ENCODE measurements around the gene DACH1. TPM values are rescaled to one million over a fixed set of nuclear protein-coding genes. Genes with fewer than 3 reads are reported as not detected.

The DACH1 gene
- total and polyA plus RNA-seq, 2 of the 8 experiments (the other 6 are each of a cell fraction or from before 2014, with no cell fraction given), result 0.12 to 0.67 TPM

GRCh38 chr13:71597150-71597549, 269.9 kb downstream of the DACH1 start:
- Histone ChIP-seq H3K18ac (ENCODE audit: extremely low read depth, low read length) (no peak overlapping the region), H3K4me3 (ENCODE audit: extremely low read depth in 1 of 4, insufficient read depth in 2 of 4, low read depth in 3 of 4, low read length in 4 of 4) (no peak overlapping the region), H2BK20ac (ENCODE audit: low read length) (no peak overlapping the region), H3K23ac (ENCODE audit: insufficient read length) (no peak overlapping the region), H4K8ac (ENCODE audit: extremely low read depth, insufficient read depth, low read length) (no peak overlapping the region), H3K9me3 (ENCODE audit: insufficient read depth in 2 of 2, low read depth in 1 of 2, low read length in 1 of 2) (no peaks in the 10 kb centered on the region), H2BK15ac (ENCODE audit: low read length) (no peak overlapping the region), H4K91ac (replicated peaks; ENCODE audit: insufficient read length, low read length) (no peak overlapping the region), H3K9ac (replicated peaks in 1 of 4; ENCODE audit: extremely low read depth in 1 of 4, low read depth in 3 of 4, low read length in 3 of 4) (no peak overlapping the region), H2BK5ac (ENCODE audit: low read depth, low read length) (no peak overlapping the region), H3K4ac (replicated peaks; ENCODE audit: insufficient read length, low read depth, low read length) (no peak overlapping the region), H3K14ac (ENCODE audit: insufficient read length) (no peak overlapping the region), H3K23me2 (ENCODE audit: low read depth, low read length) (no peaks in the 10 kb centered on the region), H3K27ac (ENCODE audit: low read depth, low read length) (no peak overlapping the region), H2BK120ac (replicated peaks; ENCODE audit: low read depth, low read length) (no peak overlapping the region), H2BK12ac (ENCODE audit: low read depth, low read length) (no peak overlapping the region), H3K79me1 (ENCODE audit: low read depth, low read length) (no peaks in the 10 kb centered on the region), H3K27me3 (replicated peaks in 1 of 4; ENCODE audit: control insufficient read depth in 3 of 4, extremely low read depth in 1 of 4, insufficient read depth in 3 of 4, low read length in 3 of 4) (no peaks in the 10 kb centered on the region), H3K4me2 (ENCODE audit: insufficient read depth in 1 of 2, low read depth in 2 of 2, low read length in 2 of 2) (no peak overlapping the region), H4K20me1 (replicated peaks in 1 of 2; ENCODE audit: control insufficient read depth in 1 of 2, insufficient read depth in 2 of 2, low read length in 2 of 2) (no peaks in the 10 kb centered on the region), H3K4me1 (replicated peaks in 1 of 4; ENCODE audit: control insufficient read depth in 3 of 4, insufficient read depth in 4 of 4, low read length in 3 of 4) (no peaks in the 10 kb centered on the region), H3K79me2 (ENCODE audit: control insufficient read depth in 1 of 2, insufficient read depth in 2 of 2, low read length in 2 of 2) (no peaks in the 10 kb centered on the region), H2AK5ac (ENCODE audit: low read depth, low read length) (no peak overlapping the region), H3K36me3 (ENCODE audit: control insufficient read depth in 2 of 4, insufficient read depth in 4 of 4, low read length in 3 of 4) (no peaks in the 10 kb centered on the region), H4K5ac (ENCODE audit: insufficient read length, low read depth, low read length) (no peak overlapping the region), H3K56ac (replicated peaks; ENCODE audit: insufficient read length, low read depth, low read length) (no peak overlapping the region), H2AFZ (ENCODE audit: low read length) (no peak overlapping the region)
- FAIRE-seq (no peak), DNase-seq (ENCODE audit: low read depth in 1 of 2, low spot score in 2 of 2) (no peak)
- 89% methylated on average over 1 of the region's 1 CpG; no CpG with 5 or more reads in 1 of the 2 experiments for WGBS, 2 experiments (ENCODE audit: extremely low coverage in 1 of 2, insufficient coverage in 1 of 2, insufficient read length in 1 of 2, insufficient replicate concordance in 2 of 2, low coverage in 1 of 2, low lambda C conversion rate in 2 of 2, missing lambda C conversion rate in 1 of 2)
- ChIA-PET CTCF (ENCODE audit: partially characterized antibody) (interaction anchor here (1.3 kb wide), 1 partner anchor 82 kb away, joined by 3 read pairs; no protein-coding TSS in a partner anchor), POLR2A (ENCODE audit: partially characterized antibody) (no interaction called here)
- TF ChIP-seq SIX5 (IDR thresholded peaks at IDR 0.05; ENCODE audit: low read depth, low read length), result no peak
- no peak for TF ChIP-seq CEBPB (IDR thresholded peaks at IDR 0.05; ENCODE audit: low read depth, low read length)
- TF ChIP-seq CREB1 (IDR thresholded peaks at IDR 0.05), result no peak
- TF ChIP-seq CTCF (IDR thresholded peaks at IDR 0.05; ENCODE audit: control extremely low read depth in 1 of 3, insufficient read depth in 1 of 3, low read depth in 1 of 3, low read length in 3 of 3), result no peak
- no peak for TF ChIP-seq JUND (IDR thresholded peaks at IDR 0.05; ENCODE audit: low read length)
- TF ChIP-seq, protein P1, sequence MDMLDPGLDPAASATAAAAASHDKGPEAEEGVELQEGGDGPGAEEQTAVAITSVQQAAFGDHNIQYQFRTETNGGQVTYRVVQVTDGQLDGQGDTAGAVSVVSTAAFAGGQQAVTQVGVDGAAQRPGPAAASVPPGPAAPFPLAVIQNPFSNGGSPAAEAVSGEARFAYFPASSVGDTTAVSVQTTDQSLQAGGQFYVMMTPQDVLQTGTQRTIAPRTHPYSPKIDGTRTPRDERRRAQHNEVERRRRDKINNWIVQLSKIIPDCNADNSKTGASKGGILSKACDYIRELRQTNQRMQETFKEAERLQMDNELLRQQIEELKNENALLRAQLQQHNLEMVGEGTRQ (IDR thresholded peaks at IDR 0.05; ENCODE audit: low read length), result no peak
- no peak for TF ChIP-seq SIRT6 (IDR thresholded peaks at IDR 0.05; ENCODE audit: low read length)
- TF ChIP-seq, protein P2, sequence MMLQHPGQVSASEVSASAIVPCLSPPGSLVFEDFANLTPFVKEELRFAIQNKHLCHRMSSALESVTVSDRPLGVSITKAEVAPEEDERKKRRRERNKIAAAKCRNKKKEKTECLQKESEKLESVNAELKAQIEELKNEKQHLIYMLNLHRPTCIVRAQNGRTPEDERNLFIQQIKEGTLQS (IDR thresholded peaks at IDR 0.05; ENCODE audit: insufficient read depth, low read depth, low read length), result no peak
- no peak for TF ChIP-seq SUZ12 (IDR thresholded peaks at IDR 0.05; ENCODE audit: low read length)
- TF ChIP-seq ASH2L (IDR thresholded peaks at IDR 0.05; ENCODE audit: low read length), result no peak
- TF ChIP-seq GABPA (IDR thresholded peaks at IDR 0.05; ENCODE audit: borderline replicate concordance, insufficient read depth, low read length), result no peak

All from H1 (cell line).